ENCODE measurements around the gene SUN5.

Gene SUN5

DNA sequence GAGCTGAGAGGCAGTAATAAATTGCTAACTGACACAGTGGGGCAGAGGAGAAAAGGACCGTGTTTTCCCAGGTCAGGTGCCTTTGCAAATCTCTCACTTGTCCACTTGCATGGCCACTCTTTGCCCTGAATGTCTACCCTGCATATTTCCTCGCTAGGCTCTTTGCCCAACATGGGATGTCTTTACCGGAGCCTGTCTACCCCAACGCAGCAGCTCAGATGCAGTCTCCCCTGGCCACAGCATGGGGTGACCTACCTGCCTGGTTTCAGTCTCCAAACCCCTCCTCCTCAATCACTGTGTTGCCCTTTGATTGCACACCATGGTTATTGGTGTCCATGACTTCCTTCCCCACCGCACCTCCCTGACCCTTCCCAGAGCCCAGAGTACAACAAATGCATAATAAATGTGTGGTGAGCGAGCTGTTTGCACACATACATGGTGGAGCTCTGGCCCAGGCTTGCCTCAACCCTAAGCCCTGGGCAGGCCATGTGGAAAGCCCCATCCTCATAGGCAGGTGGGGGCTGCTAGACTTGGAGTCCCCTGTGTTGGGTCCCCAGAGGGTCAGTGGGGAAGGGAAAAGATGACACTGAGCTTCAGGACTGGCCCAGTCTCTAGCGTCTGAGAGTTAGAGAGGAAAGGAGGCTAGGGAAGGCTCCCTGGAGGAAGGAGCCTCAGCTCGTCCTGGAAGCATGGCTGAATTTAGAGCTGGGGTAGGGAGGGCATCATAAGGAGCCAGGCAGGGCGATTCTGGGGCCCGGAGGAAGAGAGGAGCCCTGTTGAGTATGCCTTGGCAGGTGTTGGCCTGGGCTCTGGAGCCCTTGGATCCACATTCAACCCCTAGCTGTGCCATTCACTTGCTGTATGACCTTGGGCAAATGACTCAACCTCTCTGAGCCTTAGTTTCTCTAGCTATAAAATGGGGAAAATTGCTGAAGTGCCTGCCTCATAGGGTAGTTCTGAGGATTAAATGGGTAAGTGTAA is 22.8 kb upstream of the SUN5 start:
- no peak for DNase-seq (ENCODE audit: low spot score)

DNA sequence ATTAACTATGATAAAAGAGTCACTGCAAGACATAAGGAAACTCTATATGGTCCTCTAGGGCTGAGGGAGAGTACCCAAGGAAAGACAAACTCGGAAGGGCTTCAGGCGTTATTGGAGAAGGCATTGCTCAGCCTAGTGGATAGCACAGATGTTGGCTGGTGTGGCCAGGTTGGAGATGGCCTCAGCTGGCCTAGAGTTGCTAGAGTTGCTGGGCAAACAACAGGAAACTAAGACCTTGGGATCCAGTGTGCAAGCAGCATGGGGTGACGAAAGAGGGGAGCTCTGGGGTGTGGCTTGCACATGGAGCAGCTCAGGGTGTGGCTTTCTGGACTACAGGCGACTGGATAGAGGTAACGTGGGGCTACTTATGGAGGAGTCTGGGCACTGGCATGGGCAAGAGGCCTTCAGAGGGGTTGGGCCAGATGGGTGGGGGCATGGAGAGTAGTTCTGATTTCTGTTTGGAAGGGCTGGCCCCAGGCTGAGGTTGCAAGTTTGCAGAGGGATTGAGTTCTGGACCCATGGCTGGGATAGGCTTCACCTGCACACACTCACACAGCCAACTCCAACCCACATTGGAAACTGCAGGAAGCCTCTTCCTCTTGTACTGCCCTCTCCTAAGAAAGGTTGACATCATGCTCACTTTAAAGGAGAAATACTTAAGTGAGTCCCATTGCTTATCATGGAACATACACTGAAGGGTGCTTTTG is 22.0 kb upstream of the SUN5 start:
- DNase-seq (ENCODE audit: low spot score), result no peak

DNA sequence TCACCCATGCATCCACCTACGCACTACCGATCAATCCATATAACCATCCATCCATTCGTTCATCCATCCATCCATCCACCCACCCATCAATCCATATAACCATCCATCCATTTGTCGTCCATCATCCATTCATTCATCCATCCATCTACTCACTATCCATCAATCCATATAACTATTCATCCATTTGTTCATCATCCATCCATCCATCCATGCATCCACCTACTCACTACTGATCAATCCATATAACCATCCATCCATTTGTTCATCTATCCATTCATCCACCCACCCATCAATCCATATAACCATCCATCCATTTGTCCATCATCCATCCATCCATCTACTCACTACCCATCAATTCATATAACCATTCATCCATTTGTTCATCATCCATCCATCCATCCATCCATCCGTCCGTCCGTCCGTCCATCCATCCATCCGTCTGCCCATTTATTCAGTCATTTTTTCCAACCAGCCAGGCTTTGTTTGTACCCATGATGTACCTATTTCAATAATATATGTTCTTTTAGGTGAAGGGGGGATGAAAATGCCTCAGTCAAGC is 21.2 kb upstream of the SUN5 start:
- DNase-seq (ENCODE audit: low spot score), result no peak

DNA sequence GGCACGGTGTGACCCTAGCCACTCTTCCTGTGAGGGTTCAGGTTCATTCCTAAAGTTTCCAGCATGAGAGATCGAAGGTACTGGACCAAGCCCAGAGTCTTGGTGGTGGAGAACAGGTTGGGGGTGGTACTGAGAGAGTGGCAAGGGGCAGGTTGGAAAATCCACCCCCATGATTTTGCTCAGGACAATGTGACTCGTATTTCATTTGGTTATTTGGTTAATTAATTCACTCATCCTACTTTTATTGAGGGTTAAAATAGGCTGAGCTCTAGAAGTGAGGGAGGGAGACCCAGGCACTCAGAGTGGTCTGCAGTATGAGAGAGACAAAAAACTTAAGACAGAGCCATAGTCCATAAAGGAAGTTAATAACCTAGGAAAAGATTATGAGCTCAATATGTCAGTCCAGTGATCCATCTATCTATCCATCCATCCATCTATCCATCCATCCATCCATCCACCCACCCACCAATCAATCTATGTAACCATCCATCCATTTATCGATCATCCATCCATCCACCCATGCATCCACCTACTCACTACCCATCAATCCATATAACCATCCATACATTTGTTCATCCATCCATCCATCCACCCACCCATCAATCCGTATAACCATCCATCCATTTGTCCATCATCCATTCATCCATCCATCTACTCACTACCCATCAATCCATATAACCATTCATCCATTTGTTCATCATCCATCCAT is 20.5 kb upstream of the SUN5 start:
- DNase-seq (ENCODE audit: low spot score), result no peak

DNA sequence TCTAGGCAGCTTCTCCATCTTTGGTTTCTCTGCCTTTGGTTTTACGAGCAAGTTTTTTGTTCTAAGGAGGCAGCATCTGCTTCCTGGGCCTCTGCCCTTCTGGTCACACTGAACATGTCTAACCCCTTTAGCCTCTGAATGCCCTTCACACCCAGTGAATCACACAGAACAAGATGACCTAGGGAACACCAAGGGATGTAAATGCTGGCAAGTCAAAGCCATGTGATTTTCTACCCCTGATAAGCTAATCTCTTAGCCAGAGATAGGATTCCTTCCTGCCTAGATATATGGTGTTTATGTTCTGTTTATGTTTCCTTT is 20.0 kb upstream of the SUN5 start:
- no peak for DNase-seq (ENCODE audit: low spot score)

DNA sequence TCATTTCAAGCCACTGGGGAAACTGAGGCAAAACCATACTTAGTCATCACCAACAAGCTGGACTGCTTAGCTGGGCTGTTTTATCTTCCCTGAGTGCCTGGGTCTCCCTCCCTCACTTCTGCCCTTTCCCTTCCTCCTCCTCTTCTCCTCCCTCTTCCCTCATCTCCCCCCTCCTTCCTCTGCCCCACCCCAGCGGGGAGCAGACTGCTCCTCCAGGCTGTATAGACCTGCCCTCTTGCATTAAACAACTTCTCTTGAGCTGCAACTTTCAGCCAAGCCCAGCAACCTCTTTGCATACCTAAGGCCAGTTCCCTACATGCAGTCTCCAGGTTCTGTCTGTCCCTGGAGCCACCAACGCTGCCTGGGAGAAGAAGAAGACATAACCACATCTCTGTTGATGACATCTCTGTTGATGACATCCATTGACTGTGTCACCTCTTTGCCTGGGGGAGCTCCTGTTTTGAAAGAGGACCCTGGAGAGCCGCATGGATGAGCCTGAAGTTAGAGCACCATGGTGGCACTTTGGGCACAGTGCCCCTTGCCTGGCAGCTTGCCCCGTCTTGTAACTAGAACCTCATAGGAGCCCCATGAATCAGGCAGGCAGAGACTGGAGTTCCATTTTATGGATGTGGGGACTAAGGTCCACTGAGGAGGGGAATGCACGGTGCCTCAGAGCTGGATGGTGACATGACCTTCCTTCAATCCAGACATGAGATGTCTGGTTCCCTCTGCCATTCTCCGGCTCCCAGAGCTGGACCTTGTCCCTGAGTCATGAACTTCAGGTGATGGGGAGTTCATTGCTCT is 19.4 kb upstream of the SUN5 start:
- DNase-seq (ENCODE audit: low spot score), result no peak

DNA sequence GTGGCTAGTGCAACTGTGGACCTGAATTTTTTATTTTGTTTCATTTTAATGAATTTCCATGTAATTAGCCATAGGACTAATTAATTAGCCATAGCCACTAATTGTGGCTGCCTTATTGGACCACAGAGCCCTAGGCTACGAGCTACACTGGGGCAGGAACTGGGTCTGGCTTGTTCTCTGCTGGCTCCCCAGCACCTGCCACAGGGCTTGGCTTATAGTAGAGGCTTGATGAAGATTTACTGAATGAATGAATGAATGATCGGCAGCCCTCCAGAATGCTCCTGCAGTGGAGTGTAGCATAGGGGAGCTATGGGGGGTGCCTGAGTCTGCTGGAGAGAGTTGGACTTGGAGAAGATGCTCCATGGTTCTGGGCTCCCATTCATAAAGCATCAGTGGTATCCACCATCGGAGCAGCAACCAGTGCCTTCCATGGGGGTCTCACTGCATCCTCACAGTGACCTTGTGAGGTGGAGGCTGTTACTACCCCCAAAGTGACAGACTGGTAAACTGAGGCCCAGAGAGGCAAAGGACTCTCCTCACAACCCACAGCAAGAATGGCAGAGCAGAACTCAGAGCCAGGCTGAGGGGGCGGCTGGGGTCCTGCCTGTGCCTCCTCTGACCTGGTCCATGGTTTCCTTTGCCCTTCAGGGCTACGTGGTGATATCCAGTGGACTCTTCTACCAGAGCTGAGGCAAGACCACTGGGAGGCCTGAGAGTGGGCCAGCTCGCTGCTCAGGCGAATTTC is 18.6 kb upstream of the SUN5 start:
- no peak for DNase-seq (ENCODE audit: low spot score)

DNA sequence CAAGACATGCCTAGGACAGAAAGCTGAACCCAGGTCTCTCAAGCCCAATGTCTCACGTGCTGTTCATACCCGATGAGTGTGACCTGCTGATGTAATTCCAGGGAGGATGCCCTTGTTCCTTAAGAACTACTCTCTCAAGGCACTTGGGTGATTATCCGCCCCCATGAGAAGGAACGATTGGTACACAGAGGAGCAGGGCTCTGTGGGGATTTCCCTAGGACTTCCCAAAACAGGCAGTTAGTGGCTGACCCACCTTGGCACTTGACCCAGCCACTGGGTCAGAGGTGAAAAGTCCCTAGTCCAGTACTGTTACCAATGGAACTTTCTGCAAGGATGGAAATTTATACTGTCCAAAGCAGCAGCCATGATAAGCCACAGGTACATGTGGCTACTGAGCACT is 18.1 kb upstream of the SUN5 start:
- no peak for DNase-seq (ENCODE audit: low spot score)

DNA sequence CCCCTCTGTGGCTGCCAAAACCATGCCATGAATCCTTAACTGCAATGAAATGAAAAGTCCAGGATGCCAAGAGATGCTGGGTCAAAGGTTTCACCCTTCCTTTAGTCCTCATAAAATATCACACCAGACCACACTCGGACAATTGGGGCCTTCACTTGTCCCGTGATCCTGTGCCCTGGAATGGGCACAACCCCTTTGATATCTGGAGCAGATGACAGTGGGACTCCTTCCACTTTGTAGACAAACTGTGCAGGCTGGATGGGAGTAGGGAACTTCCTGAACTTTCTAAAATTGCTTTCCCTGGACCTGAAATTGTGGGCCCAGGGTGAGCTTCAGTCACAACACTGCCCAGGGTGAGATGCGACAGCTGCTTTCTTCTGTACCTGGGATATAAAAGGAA is 17.6 kb upstream of the SUN5 start:
- DNase-seq (ENCODE audit: low spot score), result no peak

DNA sequence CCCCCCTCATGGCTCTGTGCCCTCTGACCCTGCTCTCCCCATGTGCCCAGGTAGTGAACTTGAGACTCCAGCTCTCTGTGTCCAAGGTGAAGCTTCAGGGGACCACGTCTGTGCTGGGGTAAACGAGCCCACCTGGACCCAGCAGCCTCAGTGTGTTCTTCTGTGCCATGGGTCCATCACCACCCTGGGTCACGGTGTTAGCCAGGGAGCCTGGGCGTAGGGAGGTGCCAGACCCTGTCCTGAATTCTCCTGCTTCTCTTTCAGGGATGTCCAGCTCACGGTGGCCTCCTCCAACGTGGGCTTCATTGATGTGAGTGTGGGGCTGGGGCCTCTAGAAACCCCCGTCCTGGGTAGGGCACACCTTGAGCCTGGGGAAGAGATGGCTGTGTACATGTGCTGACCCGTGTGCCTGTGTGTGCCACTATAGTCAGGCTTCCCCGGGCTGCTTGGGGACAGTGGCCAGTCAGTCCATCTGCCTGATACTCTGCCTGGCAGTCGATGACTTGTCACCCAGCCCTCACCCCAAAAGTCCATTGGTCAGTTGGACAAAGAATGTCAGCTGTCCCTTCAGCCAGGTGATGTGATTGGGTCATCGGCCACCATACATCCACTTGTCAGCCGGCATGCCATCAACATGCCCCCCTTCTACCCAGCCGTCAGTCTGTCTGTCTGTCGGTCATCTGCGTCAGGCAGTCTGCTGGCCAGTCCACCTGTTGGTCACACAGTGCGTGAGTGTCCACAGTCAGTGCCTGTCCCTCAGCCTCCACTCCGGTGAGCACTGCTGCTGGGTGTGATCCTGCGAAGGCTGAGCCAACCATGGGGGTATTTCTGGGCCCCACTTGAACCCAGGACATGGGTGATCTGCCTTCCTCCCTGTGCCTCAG is 16.3 kb upstream of the SUN5 start:
- DNase-seq (ENCODE audit: low spot score), result no peak

DNA sequence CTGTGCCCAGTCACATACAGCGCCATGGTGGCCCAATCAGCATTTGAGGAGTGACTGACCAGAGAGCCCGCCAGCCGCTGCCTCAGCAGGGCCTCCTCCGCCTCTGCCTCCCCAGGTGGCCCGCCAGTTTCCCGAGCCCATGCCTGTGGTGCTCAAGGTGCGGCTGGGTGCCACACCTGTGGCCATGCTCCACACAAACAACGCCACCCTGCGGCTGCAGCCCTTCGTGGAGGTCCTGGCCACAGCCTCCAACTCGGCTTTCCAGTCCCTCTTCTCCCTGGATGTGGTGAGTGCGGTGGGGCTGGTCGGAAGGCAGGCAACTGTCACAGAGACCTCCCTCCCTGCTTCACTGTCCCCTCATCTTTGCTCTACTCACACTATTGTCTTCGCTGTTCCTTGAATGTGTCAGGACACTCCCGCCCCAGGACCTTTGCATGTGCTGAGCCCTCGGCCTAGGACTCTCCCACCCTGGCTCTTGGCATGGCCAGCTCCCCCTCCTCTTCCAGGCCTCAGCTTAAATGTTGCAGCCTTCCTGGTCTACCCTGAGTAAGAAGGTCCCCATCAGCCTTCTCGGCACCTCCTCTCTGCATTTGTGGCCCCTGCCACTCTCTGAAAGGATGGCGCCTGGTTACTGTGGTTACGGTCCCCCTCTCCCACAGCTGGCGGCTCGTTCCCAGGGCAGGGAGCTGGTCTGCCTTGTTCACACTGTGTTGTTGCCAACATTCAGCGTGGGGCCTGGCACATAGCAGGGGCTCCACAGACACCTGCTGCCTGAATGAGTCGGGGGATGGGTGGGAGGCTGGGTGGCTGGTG is 15.4 kb upstream of the SUN5 start:
- no peak for DNase-seq (ENCODE audit: low spot score)

DNA sequence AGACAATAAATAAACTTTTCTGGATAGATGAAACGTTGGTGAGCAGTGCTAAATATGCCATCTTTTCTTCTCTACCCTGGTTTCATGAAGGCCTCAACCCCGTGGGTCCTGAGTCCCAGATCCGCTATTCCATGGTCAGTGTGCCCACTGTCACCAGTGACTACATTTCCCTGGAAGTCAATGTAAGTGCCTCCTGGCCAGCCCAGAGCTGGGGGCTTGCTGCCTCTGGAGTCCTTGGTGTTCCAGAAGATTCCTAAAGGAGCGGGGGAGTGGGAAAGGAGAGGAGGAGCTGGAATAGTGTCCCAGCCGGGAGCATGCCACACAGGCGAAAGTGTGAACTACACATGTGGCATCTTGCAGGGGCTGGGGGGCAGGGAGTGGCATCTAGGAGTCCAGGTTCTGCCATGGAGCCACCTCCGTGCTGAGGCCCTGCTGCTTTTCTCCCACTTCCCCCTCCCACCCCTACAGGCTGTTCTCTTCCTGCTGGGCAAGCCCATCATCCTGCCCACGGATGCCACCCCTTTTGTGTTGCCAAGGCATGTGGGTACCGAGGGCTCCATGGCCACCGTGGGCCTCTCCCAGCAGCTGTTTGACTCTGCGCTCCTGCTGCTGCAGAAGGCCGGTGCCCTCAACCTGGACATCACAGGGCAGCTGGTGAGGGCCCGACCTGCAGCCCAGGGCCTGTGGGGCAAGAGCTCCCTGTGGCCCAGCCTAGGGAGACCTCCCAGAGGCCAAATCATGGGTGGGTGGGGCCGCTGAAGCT is 14.1 kb upstream of the SUN5 start:
- DNase-seq (ENCODE audit: low spot score), result no peak

DNA sequence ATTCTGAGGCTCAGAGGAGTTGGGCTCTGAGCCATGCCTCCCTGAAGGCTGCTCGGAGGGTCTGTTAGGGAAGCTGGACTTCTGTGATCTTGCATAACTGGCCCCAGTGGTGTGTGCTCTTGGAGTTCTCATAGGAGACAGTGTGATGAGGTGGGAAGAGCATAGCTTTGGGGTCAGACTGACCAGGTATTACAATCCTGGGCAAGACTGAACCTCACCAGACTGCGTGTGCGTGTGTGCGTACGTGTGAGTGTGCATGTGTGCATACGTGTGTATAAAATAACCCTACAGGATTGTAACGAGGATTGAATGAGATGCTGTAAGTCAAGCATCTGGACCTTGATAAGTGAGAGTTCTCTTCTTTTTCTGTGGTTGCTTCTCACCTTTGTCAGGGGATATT is 13.3 kb upstream of the SUN5 start:
- no peak for DNase-seq (ENCODE audit: low spot score)

DNA sequence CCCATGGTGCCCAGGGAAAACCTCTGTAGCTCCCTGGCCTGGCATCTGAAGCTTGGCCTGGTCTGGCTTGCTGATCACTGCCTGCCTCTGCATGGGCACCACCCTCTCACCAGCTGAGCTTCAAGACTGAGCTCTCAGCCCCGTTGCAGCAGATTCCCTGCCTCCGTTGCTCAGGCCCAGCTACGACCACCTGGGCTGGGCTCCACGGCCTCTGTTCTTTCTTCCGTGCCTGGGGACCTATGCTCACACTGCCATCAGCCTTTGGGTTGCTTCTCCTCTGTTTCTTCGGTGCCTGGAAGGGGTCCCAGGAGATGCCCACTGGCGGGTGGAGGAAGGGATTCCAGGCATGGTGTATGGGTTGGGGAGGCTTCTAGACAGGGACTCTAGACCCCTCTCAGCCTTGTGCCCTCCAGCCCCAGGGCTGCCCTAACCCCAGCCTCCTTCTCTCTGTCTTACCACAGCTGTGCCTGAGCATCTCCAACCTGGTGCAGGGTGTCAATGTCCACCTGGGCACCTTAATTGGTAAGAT is 12.4 kb upstream of the SUN5 start:
- DNase-seq (ENCODE audit: low spot score), result no peak

DNA sequence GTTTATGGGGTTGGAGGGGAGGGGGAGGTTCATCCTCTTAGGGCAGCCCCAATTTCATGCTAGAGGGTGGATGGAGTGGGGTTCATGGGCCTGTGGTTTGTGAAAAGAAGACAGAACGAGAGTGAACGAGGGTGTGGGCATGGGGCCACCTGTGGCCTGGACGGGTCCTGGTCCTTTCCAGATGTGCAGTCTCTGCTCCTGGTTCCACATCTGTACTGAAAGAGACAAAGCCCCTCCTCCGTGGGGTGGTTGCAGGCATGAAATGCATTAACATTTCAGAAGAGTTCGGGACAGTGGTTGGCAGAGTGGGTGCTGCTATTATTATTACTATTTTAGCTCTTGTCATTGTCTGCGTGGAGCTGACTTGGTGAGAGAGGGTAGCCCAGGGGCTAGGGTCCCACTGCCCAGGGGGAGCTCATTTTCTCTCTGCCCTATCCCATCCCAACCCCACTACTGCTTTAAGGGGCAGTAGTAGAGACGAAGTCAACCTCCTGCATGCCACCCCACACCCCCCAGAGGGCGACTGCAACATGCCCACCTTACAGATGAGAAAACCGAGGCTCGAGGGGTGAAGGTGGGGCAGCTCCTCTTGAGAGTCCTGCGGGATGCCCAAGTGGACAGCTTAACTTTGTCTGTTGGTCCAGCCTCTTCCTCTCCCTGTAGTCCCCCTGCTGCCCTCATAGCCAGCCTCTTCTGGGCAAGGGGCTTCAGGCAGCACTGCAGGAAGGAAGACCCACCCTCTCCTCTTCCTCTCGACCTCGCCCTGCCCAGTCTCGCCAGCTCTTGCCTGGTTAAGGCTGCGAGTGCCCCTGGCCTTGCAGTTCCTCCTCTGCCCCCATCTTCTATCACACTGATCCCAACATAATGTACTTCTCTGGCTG is 11.7 kb upstream of the SUN5 start:
- DNase-seq (ENCODE audit: low spot score), result no peak

DNA sequence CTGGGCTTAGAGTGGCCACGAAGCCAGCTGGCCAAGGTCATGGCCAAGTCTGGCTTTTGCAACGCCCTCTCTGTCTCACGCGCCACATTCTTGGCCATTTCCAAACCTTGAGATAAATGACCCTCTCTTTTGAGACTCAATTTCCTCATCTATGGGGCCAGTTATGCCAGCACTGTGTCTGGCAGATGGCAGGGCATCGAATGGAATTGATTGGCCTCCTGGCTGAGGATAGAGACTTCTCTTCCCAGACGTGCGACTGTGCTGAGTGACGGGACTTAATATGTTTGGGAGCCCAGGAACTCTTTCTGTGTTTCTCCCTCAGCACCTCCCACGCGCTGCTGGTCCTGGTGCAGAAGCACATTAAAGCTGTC is 10.9 kb upstream of the SUN5 start:
- no peak for DNase-seq (ENCODE audit: low spot score)
